ENCODE data around the gene LHFPL6. TPM values are rescaled to one million over a fixed set of nuclear protein-coding genes. Genes with fewer than 3 reads are reported as not detected.

LHFPL6 gene
- total RNA-seq, 4 donors from 2014 or later = 113 to 177 (median 146) TPM

GRCh38 chr13:39587939-39588338 is 15.1 kb downstream of the LHFPL6 start:
- no peaks in the 10 kb centered on the region for H3K27me3 ChIP-seq
- WGBS, 2 donors = 67 to 75% methylated on average over 7 of the region's 7 CpGs
- no peaks in the 10 kb centered on the region for H3K36me3 ChIP-seq
- TF ChIP-seq POLR2A (IDR thresholded peaks at IDR 0.05) = no peak
- TF ChIP-seq EP300 (IDR thresholded peaks at IDR 0.05) = no peak
- no peak for TF ChIP-seq CTCF (IDR thresholded peaks at IDR 0.05)
- DNase-seq (ENCODE audit: low spot score in 2 of 2) = no peak
- no peak overlapping the region for H3K4me3 ChIP-seq
- H3K27ac ChIP-seq = no peak overlapping the region
- H3K4me1 ChIP-seq = peaks cover 0 to 19% (median 4%) of the 10 kb centered on the region in 4 donors
- no peaks in the 10 kb centered on the region for H3K9me3 ChIP-seq

- WGBS, 2 donors = 87 to 92% methylated on average over 5 of the region's 5 CpGs
These were observed 15.9 kb downstream of the LHFPL6 start for GRCh38 chr13:39586958-39587605.

GRCh38 chr13:39586151-39586550 is 16.8 kb downstream of the LHFPL6 start:
- H3K9me3 ChIP-seq = no peaks in the 10 kb centered on the region
- 50 to 55% methylated on average over 1 of the region's 1 CpG for WGBS, 2 donors
- no peak overlapping the region for H3K27ac ChIP-seq
- peaks cover 0 to 23% (median 4%) of the 10 kb centered on the region in 4 donors for H3K4me1 ChIP-seq
- H3K27me3 ChIP-seq = no peaks in the 10 kb centered on the region
- peaks cover 0 to 3% (median 0%) of the 10 kb centered on the region in 3 donors for H3K36me3 ChIP-seq
- TF ChIP-seq POLR2A (IDR thresholded peaks at IDR 0.05) = no peak
- TF ChIP-seq EP300 (IDR thresholded peaks at IDR 0.05) = no peak
- TF ChIP-seq CTCF (IDR thresholded peaks at IDR 0.05) = no peak
- H3K4me3 ChIP-seq = no peak overlapping the region
- DNase-seq (ENCODE audit: low spot score in 2 of 2) = no peak

More at GRCh38 chr13:39586958-39587605, 15.9 kb downstream of the LHFPL6 start:
- Histone ChIP-seq H3K9me3 (no peaks in the 10 kb centered on the region), H3K36me3 (peaks cover 0 to 3% (median 0%) of the 10 kb centered on the region in 3 donors), H3K4me1 (peaks cover 0 to 19% (median 4%) of the 10 kb centered on the region in 4 donors), H3K27me3 (no peaks in the 10 kb centered on the region), H3K4me3 (no peak overlapping the region), H3K27ac (no peak overlapping the region)
- DNase-seq (ENCODE audit: low spot score in 2 of 2) = no peak
- no peak for TF ChIP-seq EP300 (IDR thresholded peaks at IDR 0.05)
- TF ChIP-seq CTCF (IDR thresholded peaks at IDR 0.05) = no peak
- no peak for TF ChIP-seq POLR2A (IDR thresholded peaks at IDR 0.05)

GRCh38 chr13:39585219-39585618 is 17.8 kb downstream of the LHFPL6 start:
- peaks cover 0 to 3% (median 0%) of the 10 kb centered on the region in 3 donors for H3K36me3 ChIP-seq
- H3K9me3 ChIP-seq = no peaks in the 10 kb centered on the region
- TF ChIP-seq CTCF (IDR thresholded peaks at IDR 0.05) (no peak), EP300 (IDR thresholded peaks at IDR 0.05) (no peak), POLR2A (IDR thresholded peaks at IDR 0.05) (no peak)
- 52 to 54% methylated on average over 3 of the region's 3 CpGs for WGBS, 2 donors
- H3K27me3 ChIP-seq = no peaks in the 10 kb centered on the region
- peaks cover 0 to 32% (median 4%) of the 10 kb centered on the region in 4 donors for H3K4me1 ChIP-seq
- no peak overlapping the region for H3K27ac ChIP-seq
- H3K4me3 ChIP-seq = no peak overlapping the region
- DNase-seq (ENCODE audit: low spot score in 2 of 2) = no peak

GRCh38 chr13:39580881-39581575 is 22.0 kb downstream of the LHFPL6 start:
- Histone ChIP-seq H3K27me3 (no peaks in the 10 kb centered on the region), H3K9me3 (no peaks in the 10 kb centered on the region), H3K27ac (no peak overlapping the region), H3K4me3 (no peak overlapping the region), H3K4me1 (peaks cover 0 to 55% (median 13%) of the 10 kb centered on the region in 4 donors), H3K36me3 (peaks cover 0 to 3% (median 0%) of the 10 kb centered on the region in 3 donors)
- no peak for TF ChIP-seq POLR2A (IDR thresholded peaks at IDR 0.05)
- TF ChIP-seq CTCF (IDR thresholded peaks at IDR 0.05) = no peak
- TF ChIP-seq EP300 (IDR thresholded peaks at IDR 0.05) = no peak
- no peak for DNase-seq (ENCODE audit: low spot score in 2 of 2)
- 45 to 48% methylated on average over 5 of the region's 5 CpGs for WGBS, 2 donors
